Body of pancreas (tissue), 4 donors: ENCODE results near the gene PTGFRN.

ENCODE experiments used
- POLR2A ChIP-seq, 3 donors: fragments of 450-650 bp; IDR thresholded peaks; one replicate each; pipeline ENCODE4 v1.6.1; 2016; ENCODE audit warnings: antibody characterized with exemption in 3 of 3, mild to moderate bottlenecking in 2 of 3
- TF ChIP-seq, protein P1 (sequence below), 7 experiments: fragments of 450-650 bp in 4 of 7; fragments of 200-600 bp in 3 of 7; sonication (generic) in 3 of 7; IDR thresholded peaks; one replicate each; pipeline ENCODE4 v1.5.1; 2016 to 2019; ENCODE audit warnings: antibody characterized with exemption in 7 of 7

GRCh38 chr1:117036018-117036461 lies 126.3 kb downstream of the PTGFRN start:
- TF ChIP-seq, protein P1, sequence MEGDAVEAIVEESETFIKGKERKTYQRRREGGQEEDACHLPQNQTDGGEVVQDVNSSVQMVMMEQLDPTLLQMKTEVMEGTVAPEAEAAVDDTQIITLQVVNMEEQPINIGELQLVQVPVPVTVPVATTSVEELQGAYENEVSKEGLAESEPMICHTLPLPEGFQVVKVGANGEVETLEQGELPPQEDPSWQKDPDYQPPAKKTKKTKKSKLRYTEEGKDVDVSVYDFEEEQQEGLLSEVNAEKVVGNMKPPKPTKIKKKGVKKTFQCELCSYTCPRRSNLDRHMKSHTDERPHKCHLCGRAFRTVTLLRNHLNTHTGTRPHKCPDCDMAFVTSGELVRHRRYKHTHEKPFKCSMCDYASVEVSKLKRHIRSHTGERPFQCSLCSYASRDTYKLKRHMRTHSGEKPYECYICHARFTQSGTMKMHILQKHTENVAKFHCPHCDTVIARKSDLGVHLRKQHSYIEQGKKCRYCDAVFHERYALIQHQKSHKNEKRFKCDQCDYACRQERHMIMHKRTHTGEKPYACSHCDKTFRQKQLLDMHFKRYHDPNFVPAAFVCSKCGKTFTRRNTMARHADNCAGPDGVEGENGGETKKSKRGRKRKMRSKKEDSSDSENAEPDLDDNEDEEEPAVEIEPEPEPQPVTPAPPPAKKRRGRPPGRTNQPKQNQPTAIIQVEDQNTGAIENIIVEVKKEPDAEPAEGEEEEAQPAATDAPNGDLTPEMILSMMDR (IDR thresholded peaks at IDR 0.05): no peak
- TF ChIP-seq POLR2A (IDR thresholded peaks at IDR 0.05): no peak
